K562 (cell line): ENCODE measurements around the gene SEMA3A. TPM values are rescaled to one million over a fixed set of nuclear protein-coding genes. Genes with fewer than 3 reads are reported as not detected.

Experiments
- ATAC-seq: fragments of 200-7000 bp; cut with Tn5 transposase; 3 replicates; pipeline ENCODE4 v1.9.1; 2020; ENCODE audit warnings: moderate library complexity
- BruUV-seq: library from RNA; stranded (reverse); fragments of 400-500 nt; replicated peaks from 2 replicates; lab custom pipeline; 2021; lab: Mats Ljungman, UMichigan
- CTCF ChIA-PET: fragments of 300-600 bp; formaldehyde crosslinking; extraction: SDS; loops from one replicate; lab custom pipeline; 2021; ENCODE audit warnings: low intra/inter-chr PET ratio; lab: Yijun Ruan, JAX
- POLR2A ChIA-PET: fragments of 300-600, 350-650 bp; sonication (Branson Sonifier 250); formaldehyde crosslinking; extraction: SDS; loops from one replicate; lab custom pipeline; 2021; ENCODE audit warnings: antibody characterized with exemption, inconsistent platforms; lab: Yijun Ruan, JAX
- DNase-seq, 4 experiments: peaks; one replicate each; pipeline versions ENCODE4 v3.0.0 to v3.0.0-alpha.2; 2011 to 2018; ENCODE audit warnings: low spot score in 3 of 4, mixed read lengths in 3 of 4; ENCODE audit errors: extremely low read depth in 1 of 4
- FAIRE-seq: peaks from 2 replicates; lab custom pipeline; 2011; peaks lifted over from hg19 to GRCh38; lab: Jason Lieb, UNC
- H2AFZ ChIP-seq: 2 replicates; pipeline ENCODE4 v1.6.0; 2011; ENCODE audit warnings: low read depth, low read length, control low read depth, inconsistent platforms
- H3K27ac ChIP-seq: fragments of 200-600 bp; 3 replicates; pipeline ENCODE4 v1.8.0; 2011; ENCODE audit warnings: low read depth, mild to moderate bottlenecking, control low read depth, inconsistent platforms, low read length, moderate library complexity, mixed read lengths; ENCODE audit errors: extremely low read depth
- H3K27me3 ChIP-seq, 2 experiments: fragments of 300-600 bp in 1 of 2; 2 replicates in 1 of 2; 3 replicates in 1 of 2; pipeline versions ENCODE4 v1.6.0 to v1.8.0; 2011; ENCODE audit warnings: inconsistent platforms in 2 of 2, low read length in 2 of 2, mild to moderate bottlenecking in 1 of 2, mixed read lengths in 1 of 2, moderate library complexity in 1 of 2; ENCODE audit not compliant: control insufficient read depth in 2 of 2, insufficient read depth in 2 of 2
- H3K36me3 ChIP-seq: fragments of 300-600 bp; 3 replicates; pipeline ENCODE4 v1.8.0; 2011; ENCODE audit warnings: mild to moderate bottlenecking, low read length, inconsistent platforms; ENCODE audit not compliant: control insufficient read depth, insufficient read depth
- H3K4me1 ChIP-seq, 2 experiments: fragments of 200-600 bp in 1 of 2; replicated peaks in 1 of 2; 2 replicates in 1 of 2; 3 replicates in 1 of 2; pipeline versions ENCODE4 v1.5.1 to v1.8.0; 2011; ENCODE audit warnings: inconsistent platforms in 2 of 2, low read length in 2 of 2, mild to moderate bottlenecking in 1 of 2, mixed read lengths in 1 of 2, moderate library complexity in 1 of 2; ENCODE audit not compliant: control insufficient read depth in 2 of 2, insufficient read depth in 2 of 2
- H3K4me2 ChIP-seq: 2 replicates; pipeline ENCODE4 v1.6.1; 2011; ENCODE audit warnings: low read length, control low read depth, inconsistent platforms, mixed read lengths; ENCODE audit not compliant: insufficient read depth
- H3K4me3 ChIP-seq: fragments of 200-600 bp; sonication (generic), shearing (Covaris generic); 2 replicates; pipeline ENCODE4 v1.5.1; 2016; ENCODE audit warnings: control low read depth, inconsistent platforms
- H3K79me2 ChIP-seq: fragments of 200-600 bp; 3 replicates; pipeline ENCODE4 v1.8.0; 2011; ENCODE audit warnings: low read length, inconsistent platforms; ENCODE audit not compliant: control insufficient read depth, insufficient read depth
- H3K9ac ChIP-seq, 2 experiments: 2 replicates each; pipeline versions ENCODE4 v1.6.0 to v1.6.1; 2011; ENCODE audit warnings: low read depth in 2 of 2, low read length in 2 of 2, control low read depth in 1 of 2, inconsistent platforms in 1 of 2, mild to moderate bottlenecking in 1 of 2, mixed read lengths in 1 of 2; ENCODE audit not compliant: insufficient read depth in 1 of 2
- H3K9me1 ChIP-seq: one replicate; pipeline ENCODE4 v1.6.0; 2011; ENCODE audit warnings: inconsistent platforms, mild to moderate bottlenecking, low read length, moderate library complexity; ENCODE audit not compliant: control insufficient read depth, insufficient read depth
- H3K9me3 ChIP-seq: replicated peaks from 2 replicates; pipeline ENCODE4 v1.5.1; 2011; ENCODE audit warnings: low read depth, low read length, inconsistent platforms; ENCODE audit not compliant: control insufficient read depth, insufficient read depth
- H4K20me1 ChIP-seq: replicated peaks from 2 replicates; pipeline ENCODE4 v1.6.1; 2011; ENCODE audit warnings: low read length, inconsistent platforms, mixed read lengths; ENCODE audit not compliant: control insufficient read depth, insufficient read depth
- BCOR ChIP-seq: fragments of 450-650 bp; IDR thresholded peaks from 2 replicates; pipeline ENCODE4 v1.6.1; 2016
- E4F1 ChIP-seq: fragments of 250-450 bp; sonication (Bioruptor Pico); IDR thresholded peaks from 2 replicates; pipeline ENCODE4 v1.5.0; 2021; ENCODE audit warnings: mild to moderate bottlenecking, borderline replicate concordance
- ELF4 ChIP-seq: fragments of 450-650 bp; formaldehyde crosslinking; IDR thresholded peaks from 2 replicates; pipeline ENCODE4 v1.4.0; 2022; ENCODE audit warnings: missing genetic modification characterization
- FOXJ3 ChIP-seq: sonication (generic); formaldehyde crosslinking; IDR thresholded peaks from 2 replicates; pipeline ENCODE4 v1.4.0; 2020; ENCODE audit warnings: mild to moderate bottlenecking, missing genetic modification reagents
- HNRNPK ChIP-seq: fragments of 200-400 bp; formaldehyde crosslinking; IDR thresholded peaks from one replicate; pipeline ENCODE4 v1.6.1; 2018; ENCODE audit warnings: mild to moderate bottlenecking, low read depth, low read length; ENCODE audit not compliant: poor library complexity, severe bottlenecking
- MIER1 ChIP-seq: fragments of 450-650 bp; IDR thresholded peaks from 2 replicates; pipeline ENCODE4 v1.6.1; 2016; ENCODE audit warnings: antibody characterized with exemption, mild to moderate bottlenecking, low read depth
- PHTF2 ChIP-seq: fragments of 250-450 bp; sonication (Bioruptor Pico); IDR thresholded peaks from 2 replicates; pipeline ENCODE4 v1.5.0; 2021; ENCODE audit warnings: mild to moderate bottlenecking
- RBM15 ChIP-seq: fragments of 200-400 bp; formaldehyde crosslinking; IDR thresholded peaks from 2 replicates; pipeline ENCODE4 v1.6.1; 2018; ENCODE audit warnings: mild to moderate bottlenecking, low read length, moderate library complexity; ENCODE audit not compliant: insufficient read depth
- SIN3A ChIP-seq, 2 experiments: fragments of 150-350 bp in 1 of 2; IDR thresholded peaks; 2 replicates each; pipeline ENCODE4 v1.6.1; 2011 to 2016; ENCODE audit warnings: borderline replicate concordance in 2 of 2, low read depth in 2 of 2, low read length in 2 of 2, mild to moderate bottlenecking in 2 of 2, moderate library complexity in 2 of 2; ENCODE audit not compliant: control insufficient read depth in 1 of 2
- TRIM28 ChIP-seq: fragments of 450-650 bp; IDR thresholded peaks from 2 replicates; pipeline ENCODE4 v1.6.1; 2017
- WGBS: fragments of 100-300 bp; shearing (Covaris generic); methylation state at CpG from one replicate; pipeline ENCODE4 v1.1.6; 2016; ENCODE audit warnings: low coverage, mixed read lengths; ENCODE audit not compliant: insufficient coverage; ENCODE audit errors: missing lambda C conversion rate; 5-methylcytosine and 5-hydroxymethylcytosine counted together
- in situ Hi-C: fragments of 300-500 bp; cut with MboI; formaldehyde crosslinking; loops from 4 replicates; pipeline ENCODE4 v1.15.0; 2018; ENCODE audit warnings: inconsistent platforms, mixed read lengths
- intact Hi-C: fragments of 100-400 bp; cut with micrococcal nuclease; formaldehyde crosslinking; loops from 2 replicates; pipeline ENCODE4 v1.14.2; 2022
- polyA plus RNA-seq, 8 experiments: library from polyadenylated mRNA; depleted of rRNA in 4 of 8; stranded (reverse) in 5 of 8; unstranded in 3 of 8; fragments of >200 nt; fragmentation: Nextera tagmentation in 2 of 8; fragmentation: Illumina TruSeq in 1 of 8; extraction: Ambion mirVana in 2 of 8; extraction: Trizol in 1 of 8; gene quantifications; 2 replicates each; pipeline versions ENCODE4 v1.2.1 to v1.2.3, GENCODE V29; 2011 to 2014; ENCODE audit warnings: inconsistent platforms in 1 of 8, missing spikeins in 1 of 8
- total RNA-seq, 7 experiments: library from RNA; depleted of rRNA in 6 of 7; stranded (reverse); fragments of >200 nt in 6 of 7; fragmentation: Illumina TruSeq in 2 of 7; extraction: Trizol in 2 of 7; gene quantifications; 2 replicates each; pipeline versions ENCODE4 v1.2.1 to v1.2.3, GENCODE V29; 2011 to 2021; ENCODE audit warnings: low replicate concordance in 1 of 7
- TF ChIP-seq, protein P1 (sequence below): fragments of 450-650 bp; IDR thresholded peaks from 2 replicates; pipeline ENCODE4 v1.6.1; 2016; ENCODE audit warnings: low read depth

The SEMA3A gene
- total and polyA plus RNA-seq, 9 of the 15 experiments (the other 6 are each of a cell fraction or from before 2014, with no cell fraction given): 0.36 to 3.0 (median 1.1) TPM

- Histone ChIP-seq H3K4me2 (no peak overlapping the region), H3K4me3 (no peak overlapping the region), H3K36me3 (no peaks in the 10 kb centered on the region), H3K27ac (no peak overlapping the region), H3K27me3 (no peaks in the 10 kb centered on the region), H3K9ac (no peak overlapping the region), H3K9me1 (no peaks in the 10 kb centered on the region), H4K20me1 (no peaks in the 10 kb centered on the region), H3K79me2 (no peaks in the 10 kb centered on the region), H3K4me1 (no peaks in the 10 kb centered on the region), H2AFZ (no peak overlapping the region), H3K9me3 (no peaks in the 10 kb centered on the region)
- intact Hi-C loops: no loop called here
- ChIA-PET CTCF (no interaction called here), POLR2A (no interaction called here)
- FAIRE-seq: no peak
- in situ Hi-C loops: no loop called here
- no peak for ATAC-seq
- BruUV-seq: no TSS peak
- WGBS: 5% methylated on average over 5 of the region's 5 CpGs
- no peak for DNase-seq
- TF ChIP-seq HNRNPK: no peak
- TF ChIP-seq FOXJ3 (CRISPR knock-in tag): no peak
- no peak for TF ChIP-seq SIN3A (IDR thresholded peaks at IDR 0.05; ENCODE audit: borderline replicate concordance in 2 of 2, control insufficient read depth in 1 of 2, low read depth in 2 of 2, low read length in 2 of 2)
- no peak for TF ChIP-seq MIER1
- no peak for TF ChIP-seq E4F1
- no peak for TF ChIP-seq PHTF2 (CRISPR knock-in tag)
- no peak for TF ChIP-seq BCOR
- no peak for TF ChIP-seq ELF4 (CRISPR knock-in tag)
- TF ChIP-seq RBM15: no peak
- no peak for TF ChIP-seq TRIM28
- TF ChIP-seq, protein P1, sequence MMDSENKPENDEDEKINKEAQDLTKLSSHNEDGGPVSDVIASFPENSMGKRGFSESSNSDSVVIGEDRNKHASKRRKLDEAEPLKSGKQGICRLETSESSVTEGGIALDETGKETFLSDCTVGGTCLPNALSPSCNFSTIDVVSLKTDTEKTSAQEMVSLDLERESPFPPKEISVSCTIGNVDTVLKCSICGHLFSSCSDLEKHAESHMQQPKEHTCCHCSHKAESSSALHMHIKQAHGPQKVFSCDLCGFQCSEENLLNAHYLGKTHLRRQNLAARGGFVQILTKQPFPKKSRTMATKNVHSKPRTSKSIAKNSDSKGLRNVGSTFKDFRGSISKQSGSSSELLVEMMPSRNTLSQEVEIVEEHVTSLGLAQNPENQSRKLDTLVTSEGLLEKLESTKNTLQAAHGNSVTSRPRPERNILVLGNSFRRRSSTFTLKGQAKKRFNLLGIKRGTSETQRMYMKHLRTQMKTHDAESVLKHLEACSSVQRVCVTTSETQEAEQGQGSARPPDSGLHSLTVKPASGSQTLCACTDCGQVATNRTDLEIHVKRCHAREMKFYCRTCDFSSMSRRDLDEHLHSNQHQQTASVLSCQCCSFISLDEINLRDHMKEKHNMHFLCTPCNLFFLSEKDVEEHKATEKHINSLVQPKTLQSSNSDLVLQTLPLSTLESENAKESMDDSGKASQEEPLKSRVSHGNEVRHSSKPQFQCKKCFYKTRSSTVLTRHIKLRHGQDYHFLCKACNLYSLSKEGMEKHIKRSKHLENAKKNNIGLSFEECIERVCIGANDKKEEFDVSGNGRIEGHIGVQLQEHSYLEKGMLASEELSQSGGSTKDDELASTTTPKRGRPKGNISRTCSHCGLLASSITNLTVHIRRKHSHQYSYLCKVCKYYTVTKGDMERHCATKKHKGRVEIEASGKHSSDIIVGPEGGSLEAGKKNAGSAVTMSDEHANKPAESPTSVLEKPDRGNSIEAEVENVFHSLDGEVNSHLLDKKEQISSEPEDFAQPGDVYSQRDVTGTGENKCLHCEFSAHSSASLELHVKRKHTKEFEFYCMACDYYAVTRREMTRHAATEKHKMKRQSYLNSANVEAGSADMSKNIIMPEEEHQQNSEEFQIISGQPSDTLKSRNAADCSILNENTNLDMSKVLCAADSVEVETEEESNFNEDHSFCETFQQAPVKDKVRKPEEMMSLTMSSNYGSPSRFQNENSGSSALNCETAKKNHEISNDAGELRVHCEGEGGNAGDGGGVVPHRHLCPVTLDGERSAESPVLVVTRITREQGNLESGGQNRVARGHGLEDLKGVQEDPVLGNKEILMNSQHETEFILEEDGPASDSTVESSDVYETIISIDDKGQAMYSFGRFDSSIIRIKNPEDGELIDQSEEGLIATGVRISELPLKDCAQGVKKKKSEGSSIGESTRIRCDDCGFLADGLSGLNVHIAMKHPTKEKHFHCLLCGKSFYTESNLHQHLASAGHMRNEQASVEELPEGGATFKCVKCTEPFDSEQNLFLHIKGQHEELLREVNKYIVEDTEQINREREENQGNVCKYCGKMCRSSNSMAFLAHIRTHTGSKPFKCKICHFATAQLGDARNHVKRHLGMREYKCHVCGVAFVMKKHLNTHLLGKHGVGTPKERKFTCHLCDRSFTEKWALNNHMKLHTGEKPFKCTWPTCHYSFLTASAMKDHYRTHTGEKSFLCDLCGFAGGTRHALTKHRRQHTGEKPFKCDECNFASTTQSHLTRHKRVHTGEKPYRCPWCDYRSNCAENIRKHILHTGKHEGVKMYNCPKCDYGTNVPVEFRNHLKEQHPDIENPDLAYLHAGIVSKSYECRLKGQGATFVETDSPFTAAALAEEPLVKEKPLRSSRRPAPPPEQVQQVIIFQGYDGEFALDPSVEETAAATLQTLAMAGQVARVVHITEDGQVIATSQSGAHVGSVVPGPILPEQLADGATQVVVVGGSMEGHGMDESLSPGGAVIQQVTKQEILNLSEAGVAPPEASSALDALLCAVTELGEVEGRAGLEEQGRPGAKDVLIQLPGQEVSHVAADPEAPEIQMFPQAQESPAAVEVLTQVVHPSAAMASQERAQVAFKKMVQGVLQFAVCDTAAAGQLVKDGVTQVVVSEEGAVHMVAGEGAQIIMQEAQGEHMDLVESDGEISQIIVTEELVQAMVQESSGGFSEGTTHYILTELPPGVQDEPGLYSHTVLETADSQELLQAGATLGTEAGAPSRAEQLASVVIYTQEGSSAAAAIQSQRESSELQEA: no peak
These were observed 171.8 kb downstream of the SEMA3A start for GRCh38 chr7:84022684-84023308.
